ENCODE results near the gene ATP8A2.
"Not testable (repeated sequence)": the region's sequence is repeated elsewhere in the genome, so short reads cannot be mapped to it uniquely, and the experiment has no call there.

ATP8A2 gene

GRCh38 chr13:25800523-25800922 is 428.7 kb downstream of the ATP8A2 start:
- Mint-ChIP-seq H3K27ac (no peak overlapping the region), H3K4me3 (no peak overlapping the region)

GRCh38 chr13:25802579-25802978 is 430.8 kb downstream of the ATP8A2 start:
- Mint-ChIP-seq H3K9me3 (no peaks in the 10 kb centered on the region), H3K27ac (no peak overlapping the region), H3K4me3 (no peak overlapping the region), H3K36me3 (ENCODE audit: insufficient read depth) (no peaks in the 10 kb centered on the region), H3K27me3 (no peaks in the 10 kb centered on the region), H3K4me1 (ENCODE audit: low read depth in 2 of 2) (no peaks in the 10 kb centered on the region)
- ATAC-seq (replicated peaks) (no peak), DNase-seq (no peak)

More at GRCh38 chr13:25800523-25800922, 428.7 kb downstream of the ATP8A2 start:
- Mint-ChIP-seq H3K36me3 (ENCODE audit: insufficient read depth) (no peaks in the 10 kb centered on the region), H3K27me3 (no peaks in the 10 kb centered on the region), H3K9me3 (no peaks in the 10 kb centered on the region), H3K4me1 (ENCODE audit: low read depth in 2 of 2) (no peaks in the 10 kb centered on the region)
- ATAC-seq (replicated peaks) (no peak), DNase-seq (no peak)

- no peaks in the 10 kb centered on the region for H3K27me3 Mint-ChIP-seq
- no peak for DNase-seq
- no peaks in the 10 kb centered on the region for H3K4me1 Mint-ChIP-seq (ENCODE audit: low read depth in 2 of 2)
- ATAC-seq (replicated peaks): no peak
- no peak overlapping the region for H3K4me3 Mint-ChIP-seq
- H3K36me3 Mint-ChIP-seq (ENCODE audit: insufficient read depth): no peaks in the 10 kb centered on the region
- no peak overlapping the region for H3K27ac Mint-ChIP-seq
- H3K9me3 Mint-ChIP-seq: no peaks in the 10 kb centered on the region
These were observed 431.9 kb downstream of the ATP8A2 start for GRCh38 chr13:25803641-25804040.

- H3K27me3 Mint-ChIP-seq: peaks cover 9 to 11% of the 10 kb centered on the region in 2 donors
- H3K4me3 Mint-ChIP-seq: no peak overlapping the region
- DNase-seq (no peak), ATAC-seq (replicated peaks) (no peak)
- no peaks in the 10 kb centered on the region for H3K9me3 Mint-ChIP-seq
- no peak overlapping the region for H3K27ac Mint-ChIP-seq
- no peaks in the 10 kb centered on the region for H3K36me3 Mint-ChIP-seq (ENCODE audit: insufficient read depth)
- H3K4me1 Mint-ChIP-seq (ENCODE audit: low read depth in 2 of 2): no peaks in the 10 kb centered on the region
These were observed 434.6 kb downstream of the ATP8A2 start for GRCh38 chr13:25806264-25806974.

GRCh38 chr13:25807562-25807961 is 435.8 kb downstream of the ATP8A2 start:
- Mint-ChIP-seq H3K27ac (no peak overlapping the region), H3K4me3 (no peak overlapping the region)
- ATAC-seq (replicated peaks): no peak

GRCh38 chr13:25811506-25811905 is 439.7 kb downstream of the ATP8A2 start:
- no peaks in the 10 kb centered on the region for H3K4me1 Mint-ChIP-seq (ENCODE audit: low read depth in 2 of 2)
- ATAC-seq (replicated peaks) (no peak), DNase-seq (no peak)
- H3K9me3 Mint-ChIP-seq: peaks cover 3 to 7% of the 10 kb centered on the region in 2 donors
- no peaks in the 10 kb centered on the region for H3K36me3 Mint-ChIP-seq (ENCODE audit: insufficient read depth)
- peaks cover 9 to 11% of the 10 kb centered on the region in 2 donors for H3K27me3 Mint-ChIP-seq
- no peak overlapping the region for H3K27ac Mint-ChIP-seq
- H3K4me3 Mint-ChIP-seq: no peak overlapping the region

More at GRCh38 chr13:25807562-25807961, 435.8 kb downstream of the ATP8A2 start:
- H3K9me3 Mint-ChIP-seq: peaks cover 3 to 7% of the 10 kb centered on the region in 2 donors
- no peaks in the 10 kb centered on the region for H3K4me1 Mint-ChIP-seq (ENCODE audit: low read depth in 2 of 2)
- H3K36me3 Mint-ChIP-seq (ENCODE audit: insufficient read depth): no peaks in the 10 kb centered on the region
- no peak for DNase-seq
- peaks cover 9 to 11% of the 10 kb centered on the region in 2 donors for H3K27me3 Mint-ChIP-seq

- Mint-ChIP-seq H3K4me1 (ENCODE audit: low read depth in 2 of 2) (no peaks in the 10 kb centered on the region), H3K27ac (no peak overlapping the region), H3K4me3 (no peak overlapping the region), H3K36me3 (ENCODE audit: insufficient read depth) (no peaks in the 10 kb centered on the region), H3K9me3 (peaks cover 3 to 7% of the 10 kb centered on the region in 2 donors), H3K27me3 (no peaks in the 10 kb centered on the region)
- DNase-seq: no peak
- ATAC-seq (replicated peaks): no peak
These were observed 444.5 kb downstream of the ATP8A2 start for GRCh38 chr13:25816239-25816638.

GRCh38 chr13:25819856-25820530 is 448.2 kb downstream of the ATP8A2 start:
- ATAC-seq (replicated peaks) (no peak), DNase-seq (no peak)
- Mint-ChIP-seq H3K9me3 (peaks cover 0 to 10% of the 10 kb centered on the region in 2 donors), H3K27ac (no peak overlapping the region), H3K36me3 (ENCODE audit: insufficient read depth) (no peaks in the 10 kb centered on the region), H3K27me3 (no peaks in the 10 kb centered on the region), H3K4me1 (ENCODE audit: low read depth in 2 of 2) (no peaks in the 10 kb centered on the region), H3K4me3 (no peak overlapping the region)

GRCh38 chr13:25821776-25822175 is 450.0 kb downstream of the ATP8A2 start:
- ATAC-seq (replicated peaks) (no peak), DNase-seq (no peak)
- peaks cover 3% of the 10 kb centered on the region for H3K36me3 Mint-ChIP-seq (ENCODE audit: insufficient read depth)
- H3K4me3 Mint-ChIP-seq: no peak overlapping the region
- no peaks in the 10 kb centered on the region for H3K4me1 Mint-ChIP-seq (ENCODE audit: low read depth in 2 of 2)
- H3K9me3 Mint-ChIP-seq: peaks cover 0 to 10% of the 10 kb centered on the region in 2 donors
- no peak overlapping the region for H3K27ac Mint-ChIP-seq
- peaks cover 6 to 11% of the 10 kb centered on the region in 2 donors for H3K27me3 Mint-ChIP-seq

GRCh38 chr13:25827221-25827620 is 455.4 kb downstream of the ATP8A2 start:
- H3K4me3 Mint-ChIP-seq; H3K36me3 Mint-ChIP-seq (ENCODE audit: insufficient read depth); H3K4me1 Mint-ChIP-seq (ENCODE audit: low read depth in 2 of 2); DNase-seq; ATAC-seq (replicated peaks); H3K27ac Mint-ChIP-seq: not testable (repeated sequence)
- H3K9me3 Mint-ChIP-seq: peaks cover 0 to 10% of the 10 kb centered on the region in 2 donors
- peaks cover 6 to 16% of the 10 kb centered on the region in 2 donors for H3K27me3 Mint-ChIP-seq

GRCh38 chr13:25827831-25828465 is 456.2 kb downstream of the ATP8A2 start:
- H3K4me1 Mint-ChIP-seq (ENCODE audit: low read depth in 2 of 2): no peaks in the 10 kb centered on the region
- DNase-seq: no peak
- ATAC-seq (replicated peaks): no peak

GRCh38 chr13:25833761-25834160 is 462.0 kb downstream of the ATP8A2 start:
- Mint-ChIP-seq H3K9me3 (no peaks in the 10 kb centered on the region), H3K36me3 (ENCODE audit: insufficient read depth) (no peaks in the 10 kb centered on the region), H3K4me3 (no peak overlapping the region), H3K27ac (no peak overlapping the region), H3K4me1 (ENCODE audit: low read depth in 2 of 2) (no peaks in the 10 kb centered on the region), H3K27me3 (peaks cover 0 to 10% of the 10 kb centered on the region in 2 donors)
- ATAC-seq (replicated peaks) (no peak), DNase-seq (no peak)

More at GRCh38 chr13:25827831-25828465, 456.2 kb downstream of the ATP8A2 start:
- Mint-ChIP-seq H3K27me3 (peaks cover 6 to 16% of the 10 kb centered on the region in 2 donors), H3K4me3 (no peak overlapping the region), H3K27ac (no peak overlapping the region), H3K36me3 (ENCODE audit: insufficient read depth) (peaks cover 3% of the 10 kb centered on the region), H3K9me3 (peaks cover 0 to 10% of the 10 kb centered on the region in 2 donors)

GRCh38 chr13:25836574-25837336 is 465.0 kb downstream of the ATP8A2 start:
- DNase-seq (no peak), ATAC-seq (replicated peaks) (no peak)
- H3K27ac Mint-ChIP-seq: no peak overlapping the region
- H3K4me3 Mint-ChIP-seq: no peak overlapping the region
- no peaks in the 10 kb centered on the region for H3K36me3 Mint-ChIP-seq (ENCODE audit: insufficient read depth)
- H3K9me3 Mint-ChIP-seq: no peaks in the 10 kb centered on the region
- H3K27me3 Mint-ChIP-seq: peaks cover 4 to 13% of the 10 kb centered on the region in 2 donors
- no peaks in the 10 kb centered on the region for H3K4me1 Mint-ChIP-seq (ENCODE audit: low read depth in 2 of 2)

All from effector memory CD8-positive, alpha-beta T cell (primary cell).